ENCODE data around the gene CST9.

Gene CST9

DNA sequence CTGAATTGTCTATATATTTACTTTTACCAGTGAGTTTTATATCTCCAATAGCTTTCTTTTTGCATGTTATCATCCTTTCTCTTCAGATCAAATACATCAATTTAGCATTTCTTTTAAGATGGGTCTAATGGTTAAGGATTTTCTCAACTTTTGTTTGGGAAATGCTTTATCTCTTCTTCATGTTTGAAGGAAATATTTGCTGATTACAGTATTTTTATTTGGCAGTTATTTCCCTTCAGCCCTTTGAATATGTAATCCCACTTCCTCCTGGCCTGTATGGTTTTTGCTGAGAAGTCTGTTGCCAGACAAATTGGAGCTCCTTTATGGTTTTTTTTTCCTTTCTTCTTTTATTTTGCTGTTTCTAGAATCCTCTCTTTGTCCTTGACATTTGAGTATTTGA, 30.7 kb downstream of the CST9 start:
- no peak for TF ChIP-seq ZNF274 (IDR thresholded peaks at IDR 0.05; ENCODE audit: low read depth, low read length)
- no peak overlapping the region for H3K4me3 ChIP-seq (ENCODE audit: low read length)

DNA sequence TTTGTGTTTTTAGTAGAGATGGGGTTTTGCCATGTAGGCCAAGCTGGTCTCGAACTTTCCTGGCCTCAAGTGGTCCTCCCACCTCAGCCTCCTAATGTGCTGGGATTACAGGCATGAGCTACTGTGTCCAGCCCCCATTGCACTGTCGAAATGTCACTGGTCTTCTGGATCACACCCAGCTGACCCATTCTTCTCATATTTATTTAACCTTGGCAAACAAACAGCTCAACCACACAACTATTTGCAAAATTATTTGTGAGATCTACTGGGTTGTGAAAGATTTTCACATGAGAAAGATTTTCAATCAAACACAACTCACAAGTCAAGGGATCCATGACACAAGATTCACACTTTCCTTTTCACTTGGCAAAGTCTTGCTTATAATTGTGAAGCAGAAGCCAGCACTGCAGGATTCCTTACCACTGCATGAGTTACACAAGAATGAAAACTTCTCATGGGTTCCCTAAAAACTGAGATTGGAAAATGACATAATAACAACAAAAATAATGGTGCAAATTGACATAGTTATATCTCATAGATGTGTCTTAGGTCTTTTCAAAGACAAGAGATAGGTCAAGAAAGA, 35.4 kb downstream of the CST9 start:
- TF ChIP-seq ZNF274 (IDR thresholded peaks at IDR 0.05; ENCODE audit: low read depth, low read length) = no peak
- H3K4me3 ChIP-seq (ENCODE audit: low read length) = no peak overlapping the region

DNA sequence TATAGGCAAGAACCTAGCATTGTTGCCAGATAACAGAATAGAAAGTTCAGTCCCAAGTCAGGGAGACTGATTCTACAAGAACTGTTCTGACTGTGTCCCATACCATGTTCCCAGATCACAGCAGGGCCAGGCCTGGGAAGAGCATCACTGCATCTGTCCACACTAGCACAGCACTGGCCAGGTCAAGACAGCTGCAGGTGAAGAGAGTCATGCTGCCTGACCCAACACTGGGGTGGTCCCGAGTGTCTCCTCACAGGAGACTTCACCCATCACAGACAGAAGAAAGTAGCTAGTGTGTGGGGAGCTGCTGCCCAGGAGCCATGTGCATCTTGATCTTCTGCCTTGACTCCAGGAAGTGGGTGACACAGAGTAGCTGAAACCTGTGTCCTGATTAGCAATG, 36.1 kb downstream of the CST9 start:
- H3K4me3 ChIP-seq (ENCODE audit: low read length) = no peak overlapping the region
- no peak for TF ChIP-seq ZNF274 (IDR thresholded peaks at IDR 0.05; ENCODE audit: low read depth, low read length)

GRCh38 chr20:23568971-23569330, 36.8 kb downstream of the CST9 start:
- H3K4me3 ChIP-seq (ENCODE audit: low read length) = no peak overlapping the region
- no peak for TF ChIP-seq ZNF274 (IDR thresholded peaks at IDR 0.05; ENCODE audit: low read depth, low read length)

- H3K4me3 ChIP-seq (ENCODE audit: low read length) = no peak within 1 kb of the TSS
- TF ChIP-seq ZNF274 (IDR thresholded peaks at IDR 0.05; ENCODE audit: low read depth, low read length) = no peak
These were observed 37.3 kb downstream of the CST9 start, which contains the start of gene CST9L for GRCh38 chr20:23568320-23568970. Gene CST9L, minus strand, starts transcription at chr20:23568484. Its CDS starts 34 bp downstream, at chr20:23568450.

- TF ChIP-seq ZNF274 (IDR thresholded peaks at IDR 0.05; ENCODE audit: low read depth, low read length) = no peak
- H3K4me3 ChIP-seq (ENCODE audit: low read length) = no peak overlapping the region
These were observed 39.4 kb downstream of the CST9 start for GRCh38 chr20:23566199-23566932.

DNA sequence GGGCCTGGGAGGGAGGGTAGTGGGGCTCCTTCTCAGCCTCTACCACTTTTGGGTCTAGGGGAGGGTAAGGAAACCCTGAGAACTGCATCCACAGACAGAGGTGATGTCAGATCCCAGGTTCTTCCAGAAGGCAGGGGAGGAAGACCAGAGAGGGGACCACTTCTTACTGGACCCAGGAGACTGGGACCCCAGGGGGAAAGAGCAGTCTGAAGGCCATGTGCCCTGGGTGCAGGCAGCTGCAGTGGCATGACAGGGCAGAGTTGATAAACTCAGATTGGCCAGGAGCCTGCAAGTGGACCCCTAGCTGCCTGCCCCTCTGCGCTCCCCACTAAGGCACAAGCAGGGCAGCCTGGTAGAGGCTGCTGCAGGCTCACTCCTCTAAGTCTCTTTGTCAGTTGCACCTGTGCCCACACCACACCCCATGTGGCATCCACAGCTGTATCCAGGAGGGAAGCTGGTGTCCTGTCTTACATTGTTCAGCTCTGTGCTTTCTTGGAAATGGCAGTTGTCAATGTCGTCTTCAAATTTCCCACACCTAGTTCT, 40.1 kb downstream of the CST9 start:
- no peak for TF ChIP-seq ZNF274 (IDR thresholded peaks at IDR 0.05; ENCODE audit: low read depth, low read length)
- H3K4me3 ChIP-seq (ENCODE audit: low read length) = no peak overlapping the region

GRCh38 chr20:23564927-23565326, 40.8 kb downstream of the CST9 start:
- TF ChIP-seq ZNF274 (IDR thresholded peaks at IDR 0.05; ENCODE audit: low read depth, low read length) = no peak
- no peak overlapping the region for H3K4me3 ChIP-seq (ENCODE audit: low read length)

GRCh38 chr20:23562721-23563342, 42.9 kb downstream of the CST9 start:
- no peak for TF ChIP-seq ZNF274 (IDR thresholded peaks at IDR 0.05; ENCODE audit: low read depth, low read length)
- no peak overlapping the region for H3K4me3 ChIP-seq (ENCODE audit: low read length)

GRCh38 chr20:23554401-23554800, 51.3 kb downstream of the CST9 start:
- no peak for TF ChIP-seq ZNF274 (IDR thresholded peaks at IDR 0.05; ENCODE audit: low read depth, low read length)
- H3K4me3 ChIP-seq (ENCODE audit: low read length) = no peak overlapping the region
